AG09319 (cell line): Measurements from ENCODE around the gene RPL37.
A peak's percentile ranks its signal among the peaks of the same experiment; 100 is the strongest.

Experiments
- DNase-seq: peaks from one replicate; pipeline ENCODE4 v3.0.0-alpha.2; 2010; ENCODE audit warnings: low read depth; ENCODE audit errors: extremely low read depth
- TF ChIP-seq, protein P1 (sequence below): IDR thresholded peaks from 2 replicates; pipeline ENCODE4 v1.5.1; 2011; ENCODE audit warnings: low read depth, mild to moderate bottlenecking, inconsistent platforms, low read length, moderate library complexity

Gene RPL37

DNA sequence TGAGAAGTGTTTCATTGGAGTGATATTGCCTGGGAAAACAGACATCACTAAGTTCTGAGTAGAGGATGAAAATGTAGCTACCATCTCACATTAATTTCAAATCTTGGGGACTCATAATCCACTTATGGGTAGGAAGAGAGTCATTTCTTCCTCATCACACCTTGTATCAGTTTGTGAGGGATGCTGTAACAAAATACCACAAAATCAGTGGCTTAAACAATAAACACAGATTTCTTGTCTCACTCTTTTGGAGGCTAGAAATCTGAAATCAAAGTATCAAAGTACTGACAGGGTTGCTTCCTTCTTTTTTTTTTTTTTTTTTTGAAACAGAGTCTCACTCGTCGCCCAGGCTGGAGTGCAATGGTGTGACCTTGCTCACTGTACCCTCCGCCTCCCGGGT lies 9.5 kb upstream of the RPL37 start:
- TF ChIP-seq, protein P1, sequence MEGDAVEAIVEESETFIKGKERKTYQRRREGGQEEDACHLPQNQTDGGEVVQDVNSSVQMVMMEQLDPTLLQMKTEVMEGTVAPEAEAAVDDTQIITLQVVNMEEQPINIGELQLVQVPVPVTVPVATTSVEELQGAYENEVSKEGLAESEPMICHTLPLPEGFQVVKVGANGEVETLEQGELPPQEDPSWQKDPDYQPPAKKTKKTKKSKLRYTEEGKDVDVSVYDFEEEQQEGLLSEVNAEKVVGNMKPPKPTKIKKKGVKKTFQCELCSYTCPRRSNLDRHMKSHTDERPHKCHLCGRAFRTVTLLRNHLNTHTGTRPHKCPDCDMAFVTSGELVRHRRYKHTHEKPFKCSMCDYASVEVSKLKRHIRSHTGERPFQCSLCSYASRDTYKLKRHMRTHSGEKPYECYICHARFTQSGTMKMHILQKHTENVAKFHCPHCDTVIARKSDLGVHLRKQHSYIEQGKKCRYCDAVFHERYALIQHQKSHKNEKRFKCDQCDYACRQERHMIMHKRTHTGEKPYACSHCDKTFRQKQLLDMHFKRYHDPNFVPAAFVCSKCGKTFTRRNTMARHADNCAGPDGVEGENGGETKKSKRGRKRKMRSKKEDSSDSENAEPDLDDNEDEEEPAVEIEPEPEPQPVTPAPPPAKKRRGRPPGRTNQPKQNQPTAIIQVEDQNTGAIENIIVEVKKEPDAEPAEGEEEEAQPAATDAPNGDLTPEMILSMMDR = no peak
- DNase-seq = no peak

DNA sequence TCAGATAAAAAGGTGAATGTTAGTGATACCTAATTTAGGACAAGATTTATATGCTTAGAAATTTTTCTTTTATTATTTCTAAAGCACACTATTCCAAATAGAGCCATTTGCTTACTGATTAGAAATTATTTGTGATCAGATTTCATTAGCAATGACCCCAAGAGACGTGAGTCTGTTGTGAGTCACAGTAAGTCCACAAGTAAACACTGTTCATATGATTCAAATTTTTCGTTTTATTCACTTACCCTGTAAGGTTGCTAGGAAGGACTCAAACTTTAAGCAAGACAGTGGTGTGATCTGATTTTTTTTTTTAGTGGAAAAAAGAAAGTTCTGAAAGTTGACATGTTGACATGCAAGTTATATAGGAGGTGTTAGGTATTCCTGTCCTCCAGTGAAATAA lies 7.3 kb upstream of the RPL37 start:
- no peak for DNase-seq
- TF ChIP-seq, protein P1 = no peak

DNA sequence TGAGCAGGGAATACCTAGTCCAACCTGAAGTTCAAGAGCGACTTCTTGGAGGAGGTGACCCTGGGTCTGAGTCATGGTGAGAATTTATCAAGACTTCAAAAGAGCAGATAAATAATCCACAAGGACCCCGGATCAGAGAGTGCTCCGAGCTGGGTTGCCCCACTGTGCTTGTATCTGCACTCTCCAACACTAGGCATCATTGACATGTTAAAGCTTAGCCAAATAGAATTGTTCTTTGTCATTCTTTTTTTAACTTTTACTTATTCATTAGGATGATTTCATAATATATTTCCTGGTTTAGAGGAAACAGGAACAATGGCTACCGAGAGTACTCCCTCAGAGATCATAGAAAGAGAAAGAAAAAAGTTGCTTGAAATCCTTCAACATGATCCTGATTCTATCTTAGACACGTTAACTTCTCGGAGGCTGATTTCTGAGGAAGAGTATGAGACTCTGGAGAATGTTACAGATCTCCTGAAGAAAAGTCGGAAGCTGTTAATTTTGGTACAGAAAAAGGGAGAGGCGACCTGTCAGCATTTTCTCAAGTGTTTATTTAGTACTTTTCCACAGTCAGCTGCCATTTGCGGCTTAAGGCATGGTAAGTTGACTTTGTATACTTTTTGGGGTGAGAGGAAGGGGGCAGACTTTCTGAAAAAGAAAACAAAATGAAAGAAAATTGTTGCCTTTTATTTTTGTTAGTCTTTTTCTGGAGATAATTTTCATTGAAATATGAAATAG lies 6.2 kb upstream of the RPL37 start, which contains the start of gene CARD6:
Gene CARD6 (plus strand): TSS at position 300 of the 738 bp plus-strand sequence. CDS start 16 bp downstream, at position 316.
- TF ChIP-seq, protein P1 = peak; percentile 10
- no peak for DNase-seq

GRCh38 chr5:40838086-40838485 lies 3.1 kb upstream of the RPL37 start:
- DNase-seq = no peak
- TF ChIP-seq, protein P1 = no peak

- no peak for DNase-seq
- TF ChIP-seq, protein P1 = no peak
Observed at GRCh38 chr5:40834391-40834848, 602 bp downstream of the RPL37 start.

DNA sequence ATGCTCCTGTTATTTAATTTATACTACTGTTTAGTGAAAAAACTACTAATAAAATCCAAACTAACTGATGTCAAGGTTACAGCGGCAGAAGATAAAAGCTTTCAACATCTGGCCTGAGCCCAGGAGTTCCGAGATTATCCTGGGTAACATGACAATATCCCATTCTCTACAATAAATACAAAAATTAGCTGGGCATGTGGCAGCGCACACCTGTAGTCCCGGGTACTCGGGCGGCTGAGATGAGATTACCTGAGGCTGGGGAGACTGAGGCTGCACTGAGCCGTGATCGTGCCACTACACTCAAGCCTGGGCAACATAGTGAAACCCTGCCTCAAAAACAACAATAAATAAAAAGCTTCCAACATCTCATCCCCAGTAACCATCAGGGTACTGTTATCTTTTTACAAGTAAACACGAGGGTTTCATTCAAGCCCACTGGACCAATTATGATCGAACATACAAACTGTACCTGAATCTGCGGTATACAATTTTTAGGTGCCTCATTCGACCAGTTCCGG lies 1.3 kb downstream of the RPL37 start:
- TF ChIP-seq, protein P1 = no peak
- DNase-seq = no peak

GRCh38 chr5:40832345-40832744 lies 2.7 kb downstream of the RPL37 start:
- TF ChIP-seq, protein P1 = no peak
- no peak for DNase-seq
